AG10803 (cell line): ENCODE data around the gene SELENBP1.

Experiments used
- DNase-seq: peaks from one replicate; pipeline ENCODE4 v3.0.0; 2010; ENCODE audit warnings: low read depth
- H3K4me3 ChIP-seq: 2 replicates; pipeline ENCODE4 v1.5.1; 2011; ENCODE audit warnings: mild to moderate bottlenecking, low read length, control low read depth
- TF ChIP-seq, protein P1 (sequence below): conservative IDR thresholded peaks from 2 replicates; pipeline ENCODE4 v1.5.1; 2011; ENCODE audit warnings: mild to moderate bottlenecking, low read length, control low read depth, inconsistent platforms

SELENBP1 gene

DNA sequence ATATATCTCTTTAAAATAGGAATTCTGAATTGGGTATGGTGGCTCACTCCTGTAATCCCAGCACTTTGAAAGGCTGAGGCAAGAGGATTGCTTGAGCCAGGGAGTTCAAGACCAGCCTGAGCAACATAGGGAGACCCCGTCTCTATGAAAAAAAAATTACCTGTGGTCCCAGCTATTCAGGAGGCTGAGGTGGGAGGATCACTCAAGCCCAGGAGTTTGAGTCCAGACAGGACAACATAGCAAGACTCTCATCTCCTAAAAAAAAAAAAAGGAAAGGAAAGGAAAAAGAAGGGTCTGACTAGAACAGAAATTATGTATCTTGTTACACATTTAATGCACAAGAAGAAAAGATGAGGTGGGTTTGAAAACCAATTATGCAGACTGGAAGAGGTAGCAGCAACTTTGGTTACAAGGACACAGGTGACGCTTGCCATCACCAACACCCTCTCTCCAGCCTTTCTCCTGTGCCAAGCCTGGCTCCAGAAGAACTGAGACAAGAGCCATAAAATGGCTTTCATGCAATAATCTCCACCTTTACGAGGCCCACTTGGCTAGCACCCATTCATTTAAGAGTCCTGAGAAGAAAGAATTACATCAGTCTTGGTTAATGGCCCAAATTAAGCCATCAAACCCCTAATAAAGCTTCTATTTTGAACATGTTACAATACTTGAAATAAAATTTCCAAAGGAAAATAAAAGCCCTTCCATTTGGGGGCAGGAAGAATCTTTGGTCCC, 4.8 kb upstream of the SELENBP1 start:
- TF ChIP-seq, protein P1, sequence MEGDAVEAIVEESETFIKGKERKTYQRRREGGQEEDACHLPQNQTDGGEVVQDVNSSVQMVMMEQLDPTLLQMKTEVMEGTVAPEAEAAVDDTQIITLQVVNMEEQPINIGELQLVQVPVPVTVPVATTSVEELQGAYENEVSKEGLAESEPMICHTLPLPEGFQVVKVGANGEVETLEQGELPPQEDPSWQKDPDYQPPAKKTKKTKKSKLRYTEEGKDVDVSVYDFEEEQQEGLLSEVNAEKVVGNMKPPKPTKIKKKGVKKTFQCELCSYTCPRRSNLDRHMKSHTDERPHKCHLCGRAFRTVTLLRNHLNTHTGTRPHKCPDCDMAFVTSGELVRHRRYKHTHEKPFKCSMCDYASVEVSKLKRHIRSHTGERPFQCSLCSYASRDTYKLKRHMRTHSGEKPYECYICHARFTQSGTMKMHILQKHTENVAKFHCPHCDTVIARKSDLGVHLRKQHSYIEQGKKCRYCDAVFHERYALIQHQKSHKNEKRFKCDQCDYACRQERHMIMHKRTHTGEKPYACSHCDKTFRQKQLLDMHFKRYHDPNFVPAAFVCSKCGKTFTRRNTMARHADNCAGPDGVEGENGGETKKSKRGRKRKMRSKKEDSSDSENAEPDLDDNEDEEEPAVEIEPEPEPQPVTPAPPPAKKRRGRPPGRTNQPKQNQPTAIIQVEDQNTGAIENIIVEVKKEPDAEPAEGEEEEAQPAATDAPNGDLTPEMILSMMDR = no peak
- H3K4me3 ChIP-seq = no peak overlapping the region

DNA sequence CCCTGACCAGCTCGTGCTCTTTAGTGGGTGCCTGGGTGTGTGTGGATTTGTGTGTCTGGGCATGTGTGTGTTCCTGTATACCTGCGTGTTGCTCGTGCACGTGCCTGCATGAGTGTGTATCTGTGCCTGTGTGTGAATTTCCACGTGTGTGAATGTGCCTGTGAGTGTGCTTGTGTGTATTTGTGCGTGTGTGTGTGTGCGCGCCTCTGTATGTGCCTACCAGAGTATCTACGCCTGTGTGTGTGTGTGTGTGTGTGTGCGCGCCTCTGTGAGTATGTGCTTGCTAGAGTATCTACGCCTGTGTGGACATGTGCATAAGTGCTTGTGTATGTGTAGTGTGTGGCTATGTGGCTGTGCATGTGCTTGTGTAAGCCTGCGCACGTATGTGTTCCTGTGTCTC, 691 bp upstream of the SELENBP1 start:
- TF ChIP-seq, protein P1 = no peak
- no peak for DNase-seq
- H3K4me3 ChIP-seq = no peak overlapping the region

More for the DNA sequence above, 4.8 kb upstream of the SELENBP1 start:
- DNase-seq = no peak

DNA sequence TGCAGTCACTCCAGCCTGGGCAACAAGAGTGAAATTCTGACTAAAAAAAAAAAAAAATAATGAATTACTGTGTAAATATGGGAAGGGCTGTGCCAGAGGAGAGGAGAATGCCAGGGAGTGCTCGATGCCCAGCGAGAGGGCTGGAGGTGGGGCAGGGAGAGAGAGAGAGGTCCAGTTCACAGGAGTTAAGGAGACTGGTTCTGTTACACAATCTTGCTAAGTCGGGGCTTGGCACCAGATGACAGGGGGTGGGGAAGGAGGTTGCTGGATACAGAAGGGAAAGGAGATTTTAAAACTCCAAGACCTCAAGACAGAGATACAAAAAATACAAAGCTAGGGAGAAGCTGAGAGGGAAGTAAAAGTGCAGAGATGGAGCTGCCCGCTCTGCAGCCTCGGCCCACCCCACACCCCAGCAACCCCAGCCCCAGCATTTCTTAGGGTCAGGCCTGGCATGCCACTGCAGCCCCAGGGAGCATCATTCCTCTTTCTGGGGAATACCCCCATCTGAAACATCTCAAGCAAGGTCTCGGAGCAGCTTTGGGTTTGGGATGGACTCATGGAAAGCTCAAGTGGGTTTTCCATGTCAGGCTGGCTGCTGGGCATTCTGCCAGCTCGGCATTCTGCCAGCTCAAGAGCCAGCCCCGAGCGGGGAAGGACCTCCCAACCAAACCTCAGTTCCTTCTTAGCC, 991 bp downstream of the SELENBP1 start:
- peak overlapping the region; percentile 63 for H3K4me3 ChIP-seq
- TF ChIP-seq, protein P1 = no peak
- DNase-seq = peak; percentile 69

DNA sequence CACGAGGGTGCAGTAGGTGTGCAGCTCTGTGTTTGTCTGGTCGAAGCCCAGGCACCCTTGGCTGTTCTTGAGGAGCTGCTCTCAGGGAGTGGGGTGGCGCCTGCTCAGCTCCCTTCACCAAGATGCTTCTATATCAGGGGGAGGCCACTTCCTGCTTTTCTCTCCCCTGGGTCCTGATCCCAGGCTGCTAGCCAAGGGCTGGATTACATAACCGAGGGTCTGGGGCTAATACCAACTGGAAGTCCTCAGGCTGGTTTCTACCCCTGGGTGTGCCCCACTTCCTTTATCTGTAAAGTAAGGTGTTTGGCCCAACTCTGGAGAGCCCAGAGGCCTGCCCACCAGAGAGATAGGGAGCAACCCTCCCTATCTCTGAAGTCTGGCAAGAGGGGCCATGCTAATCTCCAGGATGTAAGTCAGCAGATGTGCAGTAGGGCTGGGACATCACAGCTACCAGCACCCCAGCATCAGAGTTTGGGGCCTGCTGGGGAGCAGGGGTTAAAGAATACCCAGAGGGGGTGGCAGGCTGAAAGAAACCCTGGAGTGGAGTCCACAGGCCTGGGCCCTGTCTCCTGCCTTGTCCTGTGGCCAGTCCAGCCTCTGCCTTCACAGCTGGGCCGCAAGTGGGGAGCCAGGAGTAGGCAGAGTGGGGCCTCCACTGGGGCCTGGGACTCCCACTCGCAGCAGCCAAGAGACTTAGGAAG, 2.1 kb downstream of the SELENBP1 start:
- H3K4me3 ChIP-seq = no peak overlapping the region
- no peak for DNase-seq
- TF ChIP-seq, protein P1 = no peak

DNA sequence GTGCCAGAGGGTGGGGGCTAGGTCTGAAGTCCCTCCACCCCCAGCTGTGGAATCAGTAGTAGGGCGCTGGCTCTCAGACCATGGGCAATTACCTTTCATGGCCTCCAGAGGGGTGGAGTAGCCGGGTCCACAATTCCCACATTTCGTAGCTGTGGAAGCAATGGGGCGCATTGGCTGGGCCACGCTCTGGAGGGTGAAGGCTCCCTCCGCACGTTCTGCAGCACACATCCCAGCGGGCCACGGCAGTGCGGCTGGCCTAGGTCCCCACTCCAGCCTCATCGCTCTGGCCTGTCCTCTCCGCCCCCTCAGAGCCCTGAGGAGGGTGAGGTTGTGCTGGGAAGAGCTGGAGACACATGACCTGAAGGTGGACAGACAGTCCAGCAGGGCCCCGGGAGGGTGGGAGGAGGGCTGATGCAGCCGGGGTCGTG, 2.9 kb downstream of the SELENBP1 start:
- TF ChIP-seq, protein P1 = no peak
- no peak for DNase-seq
- H3K4me3 ChIP-seq = no peak overlapping the region

DNA sequence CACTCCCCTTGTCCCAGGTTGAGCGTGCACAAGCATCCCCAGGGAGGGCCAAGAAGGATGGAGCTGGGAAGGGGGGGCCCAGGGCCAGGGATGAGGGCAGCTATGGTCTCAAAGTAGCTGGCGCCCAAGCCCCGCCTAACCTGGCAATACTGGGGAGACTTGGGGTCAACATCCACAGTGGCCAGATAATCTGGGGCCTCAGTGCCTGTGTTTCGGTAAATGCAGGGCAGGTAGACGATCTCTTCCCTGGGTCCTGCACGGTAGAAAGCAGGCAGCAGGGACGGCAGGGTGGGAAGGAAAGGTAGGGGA, 3.2 kb downstream of the SELENBP1 start:
- no peak overlapping the region for H3K4me3 ChIP-seq
- DNase-seq = no peak
- TF ChIP-seq, protein P1 = no peak
